Neural cell (in vitro differentiated cells): ENCODE data around the gene BIN2.

Experiments used
- CTCF ChIP-seq: fragments of 450-650 bp; IDR thresholded peaks from 2 replicates; pipeline ENCODE4 v1.5.1; 2014; ENCODE audit warnings: antibody characterized with exemption, mild to moderate bottlenecking, moderate library complexity; ENCODE audit not compliant: poor library complexity, severe bottlenecking
- EZH2 ChIP-seq: fragments of 200-600, 300-800 bp; shearing (Covaris generic), sonication (generic); IDR thresholded peaks from 2 replicates; pipeline ENCODE4 v1.6.1; 2014; ENCODE audit warnings: antibody characterized with exemption, low read length, borderline replicate concordance, mild to moderate bottlenecking; ENCODE audit not compliant: insufficient read depth, poor library complexity, severe bottlenecking
- POLR2AphosphoS5 ChIP-seq: IDR thresholded peaks from 2 replicates; pipeline ENCODE4 v1.6.1; 2012
- RAD21 ChIP-seq: fragments of 450-650 bp; conservative IDR thresholded peaks from 2 replicates; pipeline ENCODE4 v1.6.1; 2014; ENCODE audit warnings: antibody characterized with exemption, mild to moderate bottlenecking, moderate library complexity
- TAF1 ChIP-seq: IDR thresholded peaks from 2 replicates; pipeline ENCODE4 v1.6.1; 2012; ENCODE audit warnings: low read depth
- TF ChIP-seq, protein P1 (sequence below): IDR thresholded peaks from 2 replicates; pipeline ENCODE4 v1.6.1; 2012; ENCODE audit warnings: borderline replicate concordance

- no peak for TF ChIP-seq EZH2
- no peak for TF ChIP-seq CTCF
- TF ChIP-seq, protein P1, sequence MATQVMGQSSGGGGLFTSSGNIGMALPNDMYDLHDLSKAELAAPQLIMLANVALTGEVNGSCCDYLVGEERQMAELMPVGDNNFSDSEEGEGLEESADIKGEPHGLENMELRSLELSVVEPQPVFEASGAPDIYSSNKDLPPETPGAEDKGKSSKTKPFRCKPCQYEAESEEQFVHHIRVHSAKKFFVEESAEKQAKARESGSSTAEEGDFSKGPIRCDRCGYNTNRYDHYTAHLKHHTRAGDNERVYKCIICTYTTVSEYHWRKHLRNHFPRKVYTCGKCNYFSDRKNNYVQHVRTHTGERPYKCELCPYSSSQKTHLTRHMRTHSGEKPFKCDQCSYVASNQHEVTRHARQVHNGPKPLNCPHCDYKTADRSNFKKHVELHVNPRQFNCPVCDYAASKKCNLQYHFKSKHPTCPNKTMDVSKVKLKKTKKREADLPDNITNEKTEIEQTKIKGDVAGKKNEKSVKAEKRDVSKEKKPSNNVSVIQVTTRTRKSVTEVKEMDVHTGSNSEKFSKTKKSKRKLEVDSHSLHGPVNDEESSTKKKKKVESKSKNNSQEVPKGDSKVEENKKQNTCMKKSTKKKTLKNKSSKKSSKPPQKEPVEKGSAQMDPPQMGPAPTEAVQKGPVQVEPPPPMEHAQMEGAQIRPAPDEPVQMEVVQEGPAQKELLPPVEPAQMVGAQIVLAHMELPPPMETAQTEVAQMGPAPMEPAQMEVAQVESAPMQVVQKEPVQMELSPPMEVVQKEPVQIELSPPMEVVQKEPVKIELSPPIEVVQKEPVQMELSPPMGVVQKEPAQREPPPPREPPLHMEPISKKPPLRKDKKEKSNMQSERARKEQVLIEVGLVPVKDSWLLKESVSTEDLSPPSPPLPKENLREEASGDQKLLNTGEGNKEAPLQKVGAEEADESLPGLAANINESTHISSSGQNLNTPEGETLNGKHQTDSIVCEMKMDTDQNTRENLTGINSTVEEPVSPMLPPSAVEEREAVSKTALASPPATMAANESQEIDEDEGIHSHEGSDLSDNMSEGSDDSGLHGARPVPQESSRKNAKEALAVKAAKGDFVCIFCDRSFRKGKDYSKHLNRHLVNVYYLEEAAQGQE, result no peak
- no peak for TF ChIP-seq TAF1
- no peak for TF ChIP-seq RAD21
- no peak for TF ChIP-seq POLR2AphosphoS5
These were observed 33.5 kb upstream of the BIN2 start for GRCh38 chr12:51357374-51358047.
